Prostate gland (tissue), 2 donors: ENCODE data around the gene LBP. TPM values are rescaled to one million over a fixed set of nuclear protein-coding genes. Genes with fewer than 3 reads are reported as not detected.
"Not testable (repeated sequence)": the region's sequence is repeated elsewhere in the genome, so short reads cannot be mapped to it uniquely, and the experiment has no call there.

Experiments used
- DNase-seq: peaks from one replicate; pipeline ENCODE4 v3.0.0-alpha.2; 2019; ENCODE audit warnings: low spot score
- H3K27ac ChIP-seq, 2 donors: fragments of 200-600 bp; sonication (generic); 2 replicates each; pipeline ENCODE4 v1.5.1; 2017 to 2019
- H3K27me3 ChIP-seq: fragments of 200-600 bp; sonication (generic); replicated peaks from 2 replicates; pipeline ENCODE4 v1.5.1; 2019; ENCODE audit not compliant: insufficient read depth
- H3K36me3 ChIP-seq, 2 donors: fragments of 200-600 bp; sonication (generic); 1 replicate in 1 of 2; 2 replicates in 1 of 2; pipeline versions ENCODE4 v1.5.1 to v1.8.1; 2017 to 2019
- H3K4me1 ChIP-seq: fragments of 200-600 bp; sonication (generic); replicated peaks from 2 replicates; pipeline ENCODE4 v1.5.1; 2019
- H3K4me3 ChIP-seq, 2 donors: fragments of 200-600 bp; sonication (generic); 2 replicates each; pipeline ENCODE4 v1.5.1; 2017 to 2019
- H3K9me3 ChIP-seq: fragments of 200-600 bp; sonication (generic); 2 replicates; pipeline ENCODE4 v1.5.1; 2017
- POLR2A ChIP-seq: fragments of 450-650 bp; IDR thresholded peaks from one replicate; pipeline ENCODE4 v1.6.1; 2016; ENCODE audit warnings: antibody characterized with exemption, mild to moderate bottlenecking
- POLR2AphosphoS5 ChIP-seq: sonication (generic); formaldehyde crosslinking; IDR thresholded peaks from one replicate; pipeline ENCODE4 v1.6.1; 2017; ENCODE audit warnings: antibody characterized with exemption
- WGBS: methylation state at CpG from one replicate; pipeline ENCODE4 v1.1.5; 2018; 5-methylcytosine and 5-hydroxymethylcytosine counted together
- intact Hi-C: fragments of 100-400 bp; cut with DNase I; formaldehyde crosslinking; loops from one replicate; pipeline ENCODE4 v1.14.2; 2022
- total RNA-seq, 2 donors: library from RNA; depleted of rRNA; stranded (reverse); fragments of >200 nt; gene quantifications; one replicate each; pipeline ENCODE4 v1.1.0, GENCODE V29; 2016
- TF ChIP-seq, protein P1 (sequence below), 4 experiments: fragments of 200-600 bp in 2 of 4; fragments of 450-650 bp in 2 of 4; sonication (generic) in 2 of 4; IDR thresholded peaks; 1 replicate in 3 of 4; 2 replicates in 1 of 4; pipeline ENCODE4 v1.5.1; 2016 to 2019; ENCODE audit warnings: antibody characterized with exemption in 4 of 4, mild to moderate bottlenecking in 2 of 4, moderate library complexity in 2 of 4

The LBP gene
- total RNA-seq, 2 donors from 2014 or later: 1.1 TPM; not detected in 1

DNA sequence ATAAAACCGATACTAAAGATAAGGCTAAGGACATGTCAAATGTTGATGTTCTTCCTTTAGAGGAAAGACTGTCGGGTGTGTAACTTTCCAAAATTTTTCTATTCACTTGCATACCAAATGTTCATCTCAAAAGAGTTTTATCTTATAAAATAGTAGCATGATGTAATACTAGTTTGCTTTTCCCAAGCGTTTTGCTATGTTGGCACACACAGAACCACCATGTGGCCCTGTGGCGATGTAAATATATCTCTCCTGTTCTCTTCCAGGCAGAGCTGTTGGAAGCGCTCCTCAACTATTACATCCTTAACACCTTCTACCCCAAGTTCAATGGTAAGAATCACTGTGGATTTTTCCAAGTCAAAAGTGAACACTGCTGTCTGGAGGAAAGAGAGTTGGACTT is 26.5 kb downstream of the LBP start:
- DNase-seq: no peak
- Histone ChIP-seq H3K27ac (no peak overlapping the region), H3K4me3 (no peak overlapping the region), H3K9me3 (no peaks in the 10 kb centered on the region), H3K4me1 (no peaks in the 10 kb centered on the region), H3K36me3 (no peaks in the 10 kb centered on the region), H3K27me3 (no peaks in the 10 kb centered on the region)
- WGBS: 52% methylated on average over 5 of the region's 5 CpGs
- TF ChIP-seq, protein P1, sequence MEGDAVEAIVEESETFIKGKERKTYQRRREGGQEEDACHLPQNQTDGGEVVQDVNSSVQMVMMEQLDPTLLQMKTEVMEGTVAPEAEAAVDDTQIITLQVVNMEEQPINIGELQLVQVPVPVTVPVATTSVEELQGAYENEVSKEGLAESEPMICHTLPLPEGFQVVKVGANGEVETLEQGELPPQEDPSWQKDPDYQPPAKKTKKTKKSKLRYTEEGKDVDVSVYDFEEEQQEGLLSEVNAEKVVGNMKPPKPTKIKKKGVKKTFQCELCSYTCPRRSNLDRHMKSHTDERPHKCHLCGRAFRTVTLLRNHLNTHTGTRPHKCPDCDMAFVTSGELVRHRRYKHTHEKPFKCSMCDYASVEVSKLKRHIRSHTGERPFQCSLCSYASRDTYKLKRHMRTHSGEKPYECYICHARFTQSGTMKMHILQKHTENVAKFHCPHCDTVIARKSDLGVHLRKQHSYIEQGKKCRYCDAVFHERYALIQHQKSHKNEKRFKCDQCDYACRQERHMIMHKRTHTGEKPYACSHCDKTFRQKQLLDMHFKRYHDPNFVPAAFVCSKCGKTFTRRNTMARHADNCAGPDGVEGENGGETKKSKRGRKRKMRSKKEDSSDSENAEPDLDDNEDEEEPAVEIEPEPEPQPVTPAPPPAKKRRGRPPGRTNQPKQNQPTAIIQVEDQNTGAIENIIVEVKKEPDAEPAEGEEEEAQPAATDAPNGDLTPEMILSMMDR (IDR thresholded peaks at IDR 0.05): no peak
- no peak for TF ChIP-seq POLR2AphosphoS5
- no peak for TF ChIP-seq POLR2A
- intact Hi-C loops: no loop called here

DNA sequence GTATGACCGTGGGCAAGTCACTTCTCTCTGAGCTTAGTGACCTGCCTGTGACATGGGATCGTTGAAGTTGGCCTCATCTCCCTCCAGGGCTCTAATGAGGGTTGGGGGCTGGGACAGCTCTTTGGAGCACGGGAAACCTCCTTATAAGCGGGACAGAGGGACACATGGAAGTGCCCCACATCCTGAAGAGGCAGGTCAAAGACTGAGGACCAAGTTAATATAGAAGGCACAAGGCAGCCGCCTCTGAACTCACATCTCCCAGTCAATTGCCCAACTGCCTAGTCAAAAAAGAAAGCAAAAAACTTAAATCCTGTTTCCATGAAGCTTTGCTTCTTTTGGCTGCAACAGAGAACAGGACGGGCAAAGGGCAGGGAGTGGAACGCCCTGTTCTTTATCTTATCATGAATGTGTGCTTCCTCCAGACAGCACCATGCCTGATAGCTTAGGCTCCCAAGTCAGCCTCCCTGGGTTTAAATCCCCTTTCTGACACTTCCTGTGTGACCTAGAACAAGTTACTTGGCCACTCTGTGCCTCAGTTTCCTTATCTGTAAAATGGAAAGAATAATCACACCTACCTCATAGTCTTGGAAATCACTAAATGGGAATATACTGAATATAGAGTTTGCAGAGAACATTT is 27.1 kb downstream of the LBP start:
- no peaks in the 10 kb centered on the region for H3K27me3 ChIP-seq
- no peak for DNase-seq
- H3K9me3 ChIP-seq: no peaks in the 10 kb centered on the region
- H3K27ac ChIP-seq: no peak overlapping the region
- no peaks in the 10 kb centered on the region for H3K36me3 ChIP-seq
- H3K4me1 ChIP-seq: no peaks in the 10 kb centered on the region
- 45% methylated on average over 7 of the region's 7 CpGs for WGBS
- H3K4me3 ChIP-seq: no peak overlapping the region
- intact Hi-C loops: no loop called here
- TF ChIP-seq, protein P1 (IDR thresholded peaks at IDR 0.05): no peak
- peak; percentile 16 for TF ChIP-seq POLR2AphosphoS5
- TF ChIP-seq POLR2A: no peak

DNA sequence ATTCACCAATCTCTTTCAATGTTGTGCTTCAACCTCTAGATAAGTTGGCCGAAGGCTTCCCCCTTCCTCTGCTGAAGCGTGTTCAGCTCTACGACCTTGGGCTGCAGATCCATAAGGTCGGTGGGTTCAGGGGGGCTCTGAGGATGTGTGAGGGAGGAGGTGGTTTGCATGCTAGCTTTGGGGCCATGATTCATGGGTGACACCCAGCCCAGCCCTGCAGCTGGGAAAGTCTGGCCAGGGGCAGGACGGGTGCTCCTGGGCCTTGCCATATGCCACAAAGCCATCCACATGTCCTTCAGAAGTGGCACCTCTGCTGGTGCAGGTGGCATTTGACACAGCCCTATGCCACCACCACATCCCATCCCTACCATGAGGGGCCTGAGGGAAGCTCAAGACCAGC is 27.6 kb downstream of the LBP start:
- DNase-seq: no peak
- Histone ChIP-seq H3K27ac (no peak overlapping the region), H3K36me3 (no peaks in the 10 kb centered on the region), H3K27me3 (no peaks in the 10 kb centered on the region), H3K4me1 (no peaks in the 10 kb centered on the region), H3K9me3 (no peaks in the 10 kb centered on the region), H3K4me3 (no peak overlapping the region)
- TF ChIP-seq, protein P1 (IDR thresholded peaks at IDR 0.05): no peak
- TF ChIP-seq POLR2A (no peak), POLR2AphosphoS5 (no peak)
- 89% methylated on average over 5 of the region's 5 CpGs for WGBS
- intact Hi-C loops: no loop called here

DNA sequence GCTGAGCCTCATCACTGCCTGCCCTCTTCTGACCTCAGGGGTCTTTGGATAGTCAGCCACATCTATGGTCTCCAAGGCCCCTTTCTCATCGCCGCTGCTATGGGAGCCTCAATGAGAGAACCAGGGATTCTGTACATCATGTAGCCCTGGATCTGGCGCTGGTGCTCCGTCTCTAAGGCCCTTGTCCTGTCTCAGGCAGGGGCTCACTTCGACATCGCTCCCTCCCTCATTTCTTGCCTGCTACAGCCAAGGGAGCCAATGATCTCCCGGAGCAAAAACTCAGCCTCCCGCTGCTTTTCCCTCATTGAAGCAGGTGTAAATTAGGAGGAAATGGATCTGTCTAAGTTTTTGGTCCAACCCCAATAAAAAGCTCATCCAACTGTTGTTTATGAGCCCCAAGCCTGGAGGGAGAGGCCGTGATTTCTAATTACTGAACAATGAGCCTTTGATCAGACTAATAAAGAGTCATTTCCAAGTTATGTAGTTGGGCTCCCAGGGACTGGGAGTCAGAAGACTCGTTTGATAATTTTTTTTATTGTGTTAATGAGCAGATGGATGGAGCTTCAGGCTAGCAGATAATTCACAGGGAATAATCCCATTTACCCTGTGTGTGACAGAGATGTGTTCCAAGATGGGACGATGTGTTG is 30.9 kb downstream of the LBP start:
- no peaks in the 10 kb centered on the region for H3K9me3 ChIP-seq
- no peaks in the 10 kb centered on the region for H3K27me3 ChIP-seq
- no peak overlapping the region for H3K4me3 ChIP-seq
- H3K4me1 ChIP-seq: no peaks in the 10 kb centered on the region
- 63% methylated on average over 11 of the region's 11 CpGs for WGBS
- DNase-seq: no peak
- no peaks in the 10 kb centered on the region for H3K36me3 ChIP-seq
- TF ChIP-seq POLR2A (no peak), POLR2AphosphoS5 (no peak)
- TF ChIP-seq, protein P1 (IDR thresholded peaks at IDR 0.05): no peak
- no peak overlapping the region for H3K27ac ChIP-seq
- intact Hi-C loops: no loop called here

DNA sequence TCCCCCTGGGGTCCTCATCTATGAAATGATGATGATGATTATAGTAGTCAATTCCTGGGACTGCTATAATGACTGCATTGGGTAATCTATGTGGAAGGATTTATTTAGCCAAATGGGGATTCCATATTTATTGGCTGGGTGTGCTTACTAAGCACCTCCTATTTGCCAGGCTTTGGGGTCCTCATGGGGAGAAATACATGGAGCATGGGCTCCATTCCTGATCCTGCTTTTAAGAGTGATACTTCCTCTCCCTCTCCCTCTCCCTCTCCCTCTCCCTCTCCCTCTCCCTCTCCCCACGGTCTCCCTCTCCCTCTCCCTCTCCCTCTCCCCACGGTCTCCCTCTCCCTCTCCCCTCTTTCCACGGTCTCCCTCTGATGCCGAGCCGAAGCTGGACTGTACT is 31.6 kb downstream of the LBP start:
- intact Hi-C loops, H3K4me1 ChIP-seq, H3K9me3 ChIP-seq, H3K27ac ChIP-seq, H3K4me3 ChIP-seq, H3K27me3 ChIP-seq, DNase-seq, H3K36me3 ChIP-seq: not testable (repeated sequence)
- WGBS: 85% methylated on average over 5 of the region's 5 CpGs
